Endothelial cell of umbilical vein (primary cell): ENCODE data around the gene TVP23A. TPM values are rescaled to one million over a fixed set of nuclear protein-coding genes. Genes with fewer than 3 reads are reported as not detected.

Experiments
- BruUV-seq: library from RNA; stranded (reverse); fragments of 400-500 nt; replicated peaks from 2 replicates; lab custom pipeline; 2021; lab: Mats Ljungman, UMichigan
- CTCF ChIA-PET: fragments of 300-600, 350-600 bp; sonication (Branson Sonifier 250); formaldehyde crosslinking; loops from one replicate; lab custom pipeline; 2021; ENCODE audit warnings: antibody characterized with exemption, inconsistent platforms; lab: Charles Lee
- POLR2A ChIA-PET: fragments of 300-600, 350-600 bp; sonication (Branson Sonifier 250); formaldehyde crosslinking; loops from one replicate; lab custom pipeline; 2021; ENCODE audit warnings: antibody characterized with exemption, inconsistent platforms; lab: Charles Lee
- DNase-seq: peaks from one replicate; pipeline ENCODE4 v3.0.0-alpha.2; 2011; ENCODE audit warnings: low read depth, low spot score
- FAIRE-seq: peaks from 2 replicates; lab custom pipeline; 2011; peaks lifted over from hg19 to GRCh38; lab: Jason Lieb, UNC
- H2AFZ ChIP-seq: 2 replicates; pipeline ENCODE4 v1.6.0; 2012; ENCODE audit warnings: low read depth, low read length, control low read depth, inconsistent platforms
- H3K27ac ChIP-seq: 2 replicates; pipeline ENCODE4 v1.5.1; 2011; ENCODE audit warnings: low read depth, mild to moderate bottlenecking, control low read depth, low read length, moderate library complexity; ENCODE audit not compliant: insufficient read depth
- H3K27me3 ChIP-seq, 2 experiments: 2 replicates each; pipeline versions ENCODE4 v1.6.0 to v1.6.1; 2011; ENCODE audit warnings: low read length in 2 of 2, mixed read lengths in 1 of 2; ENCODE audit not compliant: control insufficient read depth in 2 of 2, insufficient read depth in 2 of 2
- H3K36me3 ChIP-seq, 2 experiments: 2 replicates in 1 of 2; 3 replicates in 1 of 2; pipeline ENCODE4 v1.5.1; 2011; ENCODE audit warnings: low read length in 2 of 2, mild to moderate bottlenecking in 1 of 2, moderate library complexity in 1 of 2; ENCODE audit not compliant: control insufficient read depth in 2 of 2, insufficient read depth in 2 of 2; ENCODE audit errors: extremely low read depth in 1 of 2
- H3K4me1 ChIP-seq: 3 replicates; pipeline ENCODE4 v1.5.1; 2011; ENCODE audit warnings: mild to moderate bottlenecking, low read length; ENCODE audit not compliant: control insufficient read depth, insufficient read depth; ENCODE audit errors: extremely low read depth
- H3K4me2 ChIP-seq: 2 replicates; pipeline ENCODE4 v1.6.1; 2011; ENCODE audit warnings: low read length, control low read depth, mixed read lengths; ENCODE audit not compliant: insufficient read depth
- H3K4me3 ChIP-seq, 3 experiments: fragments of 200-600 bp in 1 of 3; sonication (generic), shearing (Covaris generic) in 1 of 3; replicated peaks in 1 of 3; 2 replicates each; pipeline ENCODE4 v1.5.1; 2011 to 2016; ENCODE audit warnings: control low read depth in 3 of 3, low read length in 3 of 3, mild to moderate bottlenecking in 2 of 3, inconsistent platforms in 1 of 3, low read depth in 1 of 3, moderate library complexity in 1 of 3; ENCODE audit not compliant: insufficient read depth in 1 of 3
- H3K79me2 ChIP-seq: 2 replicates; pipeline ENCODE4 v1.6.0; 2012; ENCODE audit warnings: low read length, inconsistent platforms; ENCODE audit not compliant: control insufficient read depth, insufficient read depth
- H3K9ac ChIP-seq: replicated peaks from 2 replicates; pipeline ENCODE3; 2011; ENCODE audit warnings: low read length, control low read depth; ENCODE audit not compliant: insufficient read depth; ENCODE audit errors: extremely low read depth
- H3K9me1 ChIP-seq: replicated peaks from 3 replicates; pipeline ENCODE4 v1.6.0; 2011; ENCODE audit warnings: mild to moderate bottlenecking, low read length; ENCODE audit not compliant: control insufficient read depth, insufficient read depth; ENCODE audit errors: extremely low read depth
- H3K9me3 ChIP-seq: replicated peaks from 2 replicates; pipeline ENCODE4 v1.5.1; 2012; ENCODE audit warnings: low read length, inconsistent platforms; ENCODE audit not compliant: control insufficient read depth, insufficient read depth
- H4K20me1 ChIP-seq: replicated peaks from 2 replicates; pipeline ENCODE3; 2011; ENCODE audit warnings: mild to moderate bottlenecking, low read length; ENCODE audit not compliant: control insufficient read depth, insufficient read depth; ENCODE audit errors: extremely low read depth
- CTCF ChIP-seq, 2 donors: IDR thresholded peaks; 1 replicate in 1 of 2; 2 replicates in 1 of 2; pipeline ENCODE4 v1.5.1; 2011; ENCODE audit warnings: low read length in 2 of 2, mild to moderate bottlenecking in 2 of 2, moderate library complexity in 2 of 2, control low read depth in 1 of 2, inconsistent platforms in 1 of 2, low read depth in 1 of 2; ENCODE audit not compliant: insufficient read depth in 1 of 2; ENCODE audit errors: extremely low read depth in 1 of 2
- EZH2 ChIP-seq: IDR thresholded peaks from 2 replicates; pipeline ENCODE4 v1.6.1; 2012; ENCODE audit warnings: borderline replicate concordance, low read depth, mild to moderate bottlenecking, moderate library complexity, low read length, inconsistent platforms; ENCODE audit not compliant: severe bottlenecking
- FOS ChIP-seq: IDR thresholded peaks from 2 replicates; pipeline ENCODE4 v1.6.1; 2011; ENCODE audit warnings: mild to moderate bottlenecking, low read length, moderate library complexity, borderline replicate concordance; ENCODE audit not compliant: insufficient read depth
- GATA2 ChIP-seq: IDR thresholded peaks from 2 replicates; pipeline ENCODE4 v1.7.0; 2011; ENCODE audit warnings: low read depth, mild to moderate bottlenecking, moderate library complexity, mixed read lengths, low read length; ENCODE audit not compliant: insufficient read length, insufficient read depth
- JUN ChIP-seq: IDR thresholded peaks from 2 replicates; pipeline ENCODE4 v1.6.1; 2011; ENCODE audit warnings: borderline replicate concordance, low read depth; ENCODE audit not compliant: insufficient read length, insufficient read depth
- MAX ChIP-seq: IDR thresholded peaks from 2 replicates; pipeline ENCODE4 v1.6.1; 2011; ENCODE audit not compliant: insufficient read depth, insufficient read length
- MYC ChIP-seq: IDR thresholded peaks from one replicate; pipeline ENCODE4 v1.6.1; 2011; ENCODE audit warnings: mild to moderate bottlenecking, low read depth, low read length
- POLR2A ChIP-seq: IDR thresholded peaks from 2 replicates; pipeline ENCODE4 v1.6.1; 2012; ENCODE audit warnings: low read depth, mild to moderate bottlenecking, control low read depth, low read length
- POLR2AphosphoS5 ChIP-seq: IDR thresholded peaks from 2 replicates; pipeline ENCODE4 v1.6.1; 2012; ENCODE audit warnings: low read depth, mild to moderate bottlenecking, control low read depth, low read length, moderate library complexity; ENCODE audit not compliant: insufficient read depth
- dilution Hi-C: fragments of 300-500 bp; cut with MboI; formaldehyde crosslinking; loops from one replicate; pipeline ENCODE4 v1.15.0; 2019; ENCODE audit warnings: low sequenced_read_pairs; ENCODE audit not compliant: extremely low pct_ligation_motif_present
- intact Hi-C: fragments of 100-400 bp; cut with micrococcal nuclease; formaldehyde crosslinking; loops from one replicate; pipeline ENCODE4 v1.10.0; 2022
- polyA plus RNA-seq, 4 experiments: library from polyadenylated mRNA; depleted of rRNA in 3 of 4; stranded (reverse) in 3 of 4; unstranded in 1 of 4; fragments of >200 nt; gene quantifications; 2 replicates each; pipeline versions ENCODE4 v1.2.1 to v1.2.3, GENCODE V29; 2011 to 2012; ENCODE audit warnings: missing spikeins in 1 of 4
- total RNA-seq: library from RNA; stranded (reverse); gene quantifications from 2 replicates; pipeline ENCODE4 v1.2.3, GENCODE V29; 2021

TVP23A gene
- total and polyA plus RNA-seq, 2 donors (not counting 3 experiments of a cell fraction or from before 2014, with no cell fraction given) = not detected

- no peaks in the 10 kb centered on the region for H3K27me3 ChIP-seq
- DNase-seq (no peak), FAIRE-seq (no peak)
- H3K4me2 ChIP-seq = no peak overlapping the region
- no peaks in the 10 kb centered on the region for H3K9me3 ChIP-seq
- ChIA-PET POLR2A (no interaction called here), CTCF (no interaction called here)
- H2AFZ ChIP-seq = no peak overlapping the region
- no peaks in the 10 kb centered on the region for H3K36me3 ChIP-seq
- no peak overlapping the region for H3K9ac ChIP-seq
- dilution Hi-C loops = no loop called here
- TF ChIP-seq POLR2A (no peak), CTCF (IDR thresholded peaks at IDR 0.05; ENCODE audit: extremely low read depth in 1 of 2, insufficient read depth in 1 of 2, low read depth in 1 of 2, low read length in 2 of 2) (no peak), POLR2AphosphoS5 (no peak), GATA2 (no peak), FOS (no peak), MYC (no peak), MAX (no peak), EZH2 (no peak), JUN (no peak)
- no peak overlapping the region for H3K27ac ChIP-seq
- no peaks in the 10 kb centered on the region for H3K4me1 ChIP-seq
- no peaks in the 10 kb centered on the region for H4K20me1 ChIP-seq
- H3K9me1 ChIP-seq = no peaks in the 10 kb centered on the region
- intact Hi-C loops = no loop called here
- no peaks in the 10 kb centered on the region for H3K79me2 ChIP-seq
- no TSS peak for BruUV-seq
- no peak overlapping the region for H3K4me3 ChIP-seq
Measured at GRCh38 chr16:10751291-10751697, 67.3 kb downstream of the TVP23A start.
